KMS-11 (cell line): ENCODE data around the gene IL1F10.

Experiments
- H2AFZ ChIP-seq: fragments of 200-600 bp; sonication (generic); 2 replicates; pipeline ENCODE4 v1.6.1; 2016; ENCODE audit warnings: antibody characterized with exemption, mixed run types, low read depth
- H3K27ac ChIP-seq: fragments of 200-600 bp; sonication (generic); 2 replicates; pipeline ENCODE4 v1.6.1; 2016; ENCODE audit warnings: mild to moderate bottlenecking, mixed run types
- H3K27me3 ChIP-seq: fragments of 200-600 bp; sonication (generic); 2 replicates; pipeline ENCODE4 v1.6.1; 2017; ENCODE audit warnings: mild to moderate bottlenecking, low read depth, mixed run types, moderate library complexity; ENCODE audit not compliant: insufficient read depth
- H3K36me3 ChIP-seq: fragments of 200-600 bp; sonication (generic); 2 replicates; pipeline ENCODE4 v1.6.1; 2017; ENCODE audit warnings: mild to moderate bottlenecking, mixed run types; ENCODE audit not compliant: insufficient read depth
- H3K4me1 ChIP-seq: fragments of 200-600 bp; sonication (generic); 2 replicates; pipeline ENCODE4 v1.6.1; 2016; ENCODE audit warnings: mild to moderate bottlenecking, low read depth, mixed run types; ENCODE audit not compliant: poor library complexity, severe bottlenecking
- H3K4me2 ChIP-seq: fragments of 200-600 bp; sonication (generic); 2 replicates; pipeline ENCODE4 v1.7.0; 2016; ENCODE audit warnings: mild to moderate bottlenecking, mixed run types
- H3K4me3 ChIP-seq: fragments of 200-600 bp; sonication (generic); IDR thresholded peaks from 2 replicates; pipeline ENCODE4 v1.6.1; 2017; ENCODE audit warnings: low read depth, low read length, mixed read lengths; ENCODE audit not compliant: insufficient read depth
- H3K79me2 ChIP-seq: fragments of 200-600 bp; sonication (generic); 2 replicates; pipeline ENCODE4 v1.6.1; 2016; ENCODE audit warnings: low read depth, mixed run types; ENCODE audit not compliant: insufficient read depth
- H3K9ac ChIP-seq: fragments of 200-600 bp; sonication (generic); 2 replicates; pipeline ENCODE4 v1.6.1; 2016; ENCODE audit warnings: mild to moderate bottlenecking, mixed run types
- H4K20me1 ChIP-seq: fragments of 200-600 bp; sonication (generic); 2 replicates; pipeline ENCODE4 v1.6.1; 2016; ENCODE audit warnings: mild to moderate bottlenecking, mixed run types; ENCODE audit not compliant: insufficient read depth
- CTCF ChIP-seq: fragments of 200-600 bp; sonication (generic); conservative IDR thresholded peaks from 2 replicates; pipeline ENCODE4 v1.6.1; 2017; ENCODE audit warnings: low read depth, mild to moderate bottlenecking, antibody characterized with exemption, low read length, moderate library complexity, mixed read lengths

Gene IL1F10

DNA sequence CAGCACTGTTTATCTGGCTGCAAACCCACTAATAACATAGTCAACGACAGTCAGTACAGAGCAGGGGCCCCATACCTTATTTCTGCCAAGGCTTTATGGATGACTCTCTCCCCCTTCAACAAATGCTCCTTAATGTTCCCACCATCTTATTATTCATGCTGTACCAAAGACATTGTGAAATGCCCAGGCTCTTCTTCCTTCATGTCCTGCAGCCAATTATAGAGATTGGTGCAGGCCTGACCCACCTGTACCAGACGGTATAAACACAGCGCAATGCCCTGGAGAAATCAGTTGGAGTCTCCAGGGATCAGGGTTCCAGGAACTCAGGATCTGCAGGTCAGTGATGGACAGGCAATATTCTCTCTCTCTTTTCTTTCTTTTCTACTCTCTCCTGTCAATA lies at the start of gene IL1F10:
TSS of gene IL1F10 (plus strand) at position 290 of the 400 bp plus-strand sequence. CDS start 4,769 bp downstream, outside the sequence.
- no peaks in the 10 kb centered on the region for H3K27me3 ChIP-seq
- H3K4me2 ChIP-seq: no peak within 1 kb of the TSS
- no peak within 1 kb of the TSS for H3K4me3 ChIP-seq
- no peaks in the 10 kb centered on the region for H3K79me2 ChIP-seq
- H2AFZ ChIP-seq: no peak within 1 kb of the TSS
- no peaks in the 10 kb centered on the region for H3K36me3 ChIP-seq
- H3K9ac ChIP-seq: no peak within 1 kb of the TSS
- H4K20me1 ChIP-seq: no peaks in the 10 kb centered on the region
- no peak for TF ChIP-seq CTCF
- no peaks in the 10 kb centered on the region for H3K4me1 ChIP-seq
- H3K27ac ChIP-seq: no peak within 1 kb of the TSS

- H3K4me3 ChIP-seq: no peak overlapping the region
- TF ChIP-seq CTCF: no peak
- no peaks in the 10 kb centered on the region for H3K4me1 ChIP-seq
- H3K27me3 ChIP-seq: no peaks in the 10 kb centered on the region
- H3K36me3 ChIP-seq: no peaks in the 10 kb centered on the region
- H3K9ac ChIP-seq: no peak overlapping the region
- no peak overlapping the region for H3K27ac ChIP-seq
- H4K20me1 ChIP-seq: no peaks in the 10 kb centered on the region
- H3K79me2 ChIP-seq: no peaks in the 10 kb centered on the region
- H2AFZ ChIP-seq: no peak overlapping the region
- H3K4me2 ChIP-seq: no peak overlapping the region
Observed at GRCh38 chr2:113018509-113018908, 49.3 kb upstream of the IL1F10 start.

GRCh38 chr2:113021312-113021711 lies 46.5 kb upstream of the IL1F10 start:
- Histone ChIP-seq H3K27ac (no peak overlapping the region), H4K20me1 (no peaks in the 10 kb centered on the region), H3K27me3 (no peaks in the 10 kb centered on the region), H3K79me2 (no peaks in the 10 kb centered on the region), H3K4me2 (no peak overlapping the region), H3K9ac (no peak overlapping the region), H3K4me3 (no peak overlapping the region), H3K36me3 (no peaks in the 10 kb centered on the region), H2AFZ (no peak overlapping the region), H3K4me1 (no peaks in the 10 kb centered on the region)
- TF ChIP-seq CTCF: no peak

DNA sequence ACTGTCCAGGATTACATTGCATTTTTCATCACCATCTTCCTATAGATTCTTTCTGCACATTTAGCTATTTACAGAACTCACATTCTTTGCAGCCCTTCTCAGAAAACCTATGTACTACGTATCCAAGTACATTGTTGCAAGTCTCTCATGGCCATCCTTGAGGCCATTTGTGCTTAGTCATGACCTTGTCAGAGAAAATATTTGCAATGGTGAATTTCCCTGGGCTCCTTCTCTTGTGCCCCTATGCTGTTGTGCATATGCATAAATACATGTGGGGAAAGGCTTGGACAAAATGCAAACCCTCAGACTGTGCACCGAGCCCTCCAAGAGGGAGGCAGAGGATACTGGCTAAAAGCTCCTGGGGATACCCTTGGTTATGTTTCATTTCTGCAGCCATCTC lies 43.0 kb upstream of the IL1F10 start:
- Histone ChIP-seq H3K9ac (no peak overlapping the region), H3K79me2 (no peaks in the 10 kb centered on the region), H3K4me2 (no peak overlapping the region), H3K27ac (no peak overlapping the region), H4K20me1 (no peaks in the 10 kb centered on the region), H3K4me1 (no peaks in the 10 kb centered on the region), H3K36me3 (no peaks in the 10 kb centered on the region), H3K4me3 (no peak overlapping the region), H3K27me3 (no peaks in the 10 kb centered on the region), H2AFZ (no peak overlapping the region)
- TF ChIP-seq CTCF: no peak

DNA sequence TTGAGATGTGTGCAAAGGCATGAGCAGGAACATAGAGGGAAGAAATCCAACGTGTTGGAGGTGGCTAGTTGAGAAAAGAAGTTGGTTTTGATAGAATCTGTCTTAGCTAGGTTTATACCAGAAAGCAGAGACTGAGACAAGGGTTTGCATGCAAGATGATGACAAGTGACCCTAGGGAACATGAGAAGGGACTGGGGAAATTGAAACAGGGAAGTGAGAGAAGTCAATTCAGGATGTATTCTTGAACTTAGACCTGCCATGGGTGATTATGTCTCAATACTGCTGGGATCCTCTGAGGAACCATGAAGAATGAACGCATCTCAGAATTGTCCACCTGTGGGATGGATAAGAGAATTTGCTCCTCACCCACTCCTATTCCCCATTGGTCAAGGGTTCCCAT lies 42.0 kb upstream of the IL1F10 start:
- H3K4me1 ChIP-seq: no peaks in the 10 kb centered on the region
- no peak overlapping the region for H3K4me2 ChIP-seq
- H4K20me1 ChIP-seq: no peaks in the 10 kb centered on the region
- TF ChIP-seq CTCF: no peak
- H3K27me3 ChIP-seq: no peaks in the 10 kb centered on the region
- H3K36me3 ChIP-seq: no peaks in the 10 kb centered on the region
- no peak overlapping the region for H2AFZ ChIP-seq
- H3K27ac ChIP-seq: no peak overlapping the region
- H3K4me3 ChIP-seq: no peak overlapping the region
- no peak overlapping the region for H3K9ac ChIP-seq
- H3K79me2 ChIP-seq: no peaks in the 10 kb centered on the region
